NCI-H69 (cell line): ENCODE measurements around the gene TAMM41.
"Not testable (repeated sequence)": the region's sequence is repeated elsewhere in the genome, so short reads cannot be mapped to it uniquely, and the experiment has no call there.

ENCODE experiments used
- DNase-seq: peaks from one replicate; lab custom pipeline; 2025; lab: John Stamatoyannopoulos, UW

TAMM41 gene

GRCh38 chr3:11815111-11815510 lies 31.6 kb downstream of the TAMM41 start:
- no peak for DNase-seq

DNA sequence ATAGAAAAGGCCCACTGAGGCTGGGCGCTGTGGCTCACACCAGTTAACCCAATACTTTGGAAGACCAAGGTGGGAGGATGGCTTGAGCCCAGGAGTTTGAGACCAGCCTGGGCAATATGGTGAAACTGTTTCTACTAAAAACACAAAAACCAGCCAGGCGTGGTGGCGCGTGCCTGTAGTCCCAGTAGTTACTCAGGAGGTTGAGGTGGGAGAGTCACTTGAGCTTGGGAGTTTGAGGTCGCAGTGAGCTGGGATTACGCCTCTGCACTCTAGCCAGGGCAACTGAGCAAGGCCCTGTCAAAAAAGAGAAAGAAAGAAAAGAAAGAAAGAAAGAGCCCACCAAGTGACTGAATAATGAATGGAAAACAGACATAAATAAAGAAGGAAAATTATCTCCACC lies 32.0 kb downstream of the TAMM41 start:
- no peak for DNase-seq

GRCh38 chr3:11810276-11810675 lies 36.4 kb downstream of the TAMM41 start:
- no peak for DNase-seq

GRCh38 chr3:11808231-11808630 lies 38.5 kb downstream of the TAMM41 start:
- no peak for DNase-seq

- DNase-seq = no peak
Measured at GRCh38 chr3:11807686-11808085, 39.0 kb downstream of the TAMM41 start.

DNA sequence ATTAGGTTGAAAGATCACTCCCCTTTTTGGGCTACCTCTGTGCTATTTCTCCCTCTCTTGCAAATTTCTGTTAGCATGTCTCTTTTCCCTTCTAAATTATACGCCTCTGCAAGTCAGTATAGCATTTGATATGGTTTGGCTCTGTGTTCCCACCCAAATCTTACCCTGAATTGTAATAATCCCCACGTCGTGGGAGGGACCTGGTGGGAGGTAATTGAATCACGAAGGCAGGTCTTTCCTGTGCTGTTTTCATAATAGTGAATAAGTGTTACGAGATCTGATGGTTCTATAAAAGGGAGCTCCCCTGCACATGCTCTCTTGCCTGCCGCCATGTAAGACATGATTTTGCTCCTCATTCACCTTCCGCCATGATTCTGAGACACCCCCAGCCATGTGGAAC lies 41.0 kb downstream of the TAMM41 start:
- no peak for DNase-seq

DNA sequence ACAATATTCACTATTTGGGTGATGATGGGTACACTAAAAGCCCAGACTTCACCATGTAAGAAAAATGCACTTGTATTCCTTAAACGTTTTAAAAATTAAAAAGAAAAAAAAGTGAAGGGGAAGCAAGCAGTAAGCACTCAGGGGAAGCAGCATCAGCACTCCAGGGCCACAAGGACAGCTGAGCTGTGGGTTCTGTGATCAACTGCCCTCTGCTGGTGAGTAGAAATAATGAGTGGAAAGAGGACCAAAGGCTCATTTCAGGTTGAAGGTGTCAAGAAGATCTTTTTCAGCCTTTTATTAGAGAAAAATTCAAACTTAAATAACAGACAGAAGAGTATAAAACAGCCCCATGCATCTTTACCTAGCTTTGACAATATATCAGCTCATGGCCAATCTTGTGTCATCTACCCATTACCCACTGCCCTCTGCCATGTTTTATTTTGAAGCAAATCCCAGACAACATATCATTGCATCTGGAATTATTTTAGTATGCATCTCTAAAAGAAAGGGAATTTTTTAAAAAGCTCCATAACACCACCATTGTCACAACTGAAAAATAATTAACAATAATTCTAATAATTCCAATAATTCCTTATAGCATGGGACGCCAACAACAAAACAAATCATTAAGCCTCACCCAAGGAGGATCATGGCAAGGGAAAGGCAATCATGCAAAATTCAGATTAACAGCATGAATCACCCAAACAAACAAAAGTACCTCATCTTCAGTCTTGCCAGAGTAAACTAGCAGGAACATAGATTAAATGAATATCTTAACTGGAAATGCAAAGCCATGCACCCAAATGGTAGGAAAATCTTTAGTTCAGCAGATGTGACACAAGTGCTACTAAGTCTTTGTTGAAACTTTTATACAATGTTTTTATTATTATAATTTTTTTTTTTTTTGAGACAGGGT lies 42.5 kb downstream of the TAMM41 start:
- DNase-seq = peak; percentile 61

DNA sequence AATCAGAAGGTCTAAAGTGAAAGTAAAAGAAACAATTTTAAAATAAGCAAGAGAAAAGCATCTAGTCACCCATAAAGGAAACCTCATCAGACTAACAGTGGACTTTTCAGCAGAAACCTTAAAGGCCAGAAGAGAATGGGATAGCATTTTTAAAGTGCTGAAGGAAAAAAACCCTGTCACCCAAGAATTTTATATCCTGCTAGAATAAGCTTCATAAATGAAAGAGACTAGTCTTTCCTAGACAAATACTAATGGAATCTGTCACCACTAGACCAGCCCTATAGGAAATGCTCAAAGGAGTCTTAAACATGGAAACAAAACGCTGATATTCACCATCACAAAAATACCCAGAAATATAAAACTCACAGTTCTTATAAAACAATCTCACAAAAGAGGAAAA lies 46.9 kb downstream of the TAMM41 start:
- DNase-seq = no peak

- no peak for DNase-seq
Measured at GRCh38 chr3:11794927-11795326, 51.8 kb downstream of the TAMM41 start.

- no peak for DNase-seq
Measured at GRCh38 chr3:11791339-11792200, 55.1 kb downstream of the TAMM41 start.

DNA sequence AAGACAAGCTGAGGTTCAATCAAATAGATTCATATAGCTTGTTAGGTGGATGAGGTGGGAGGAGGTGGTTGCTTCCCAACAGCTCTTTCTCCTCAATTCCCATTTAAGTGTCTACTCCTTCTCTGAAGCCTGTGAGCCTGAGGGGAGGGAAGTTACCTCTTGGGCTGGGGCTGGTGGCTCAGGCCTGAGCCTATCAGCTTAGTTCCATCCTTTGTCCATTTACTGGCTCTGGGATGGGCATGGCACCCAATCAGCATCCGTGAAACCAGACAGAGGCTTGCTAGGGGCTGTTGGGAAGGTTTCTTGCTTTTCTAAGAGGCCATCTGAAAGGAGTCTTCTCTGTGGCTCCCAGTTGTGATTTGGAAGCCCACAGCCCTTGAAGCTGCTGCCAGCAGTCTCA lies 57.3 kb downstream of the TAMM41 start:
- DNase-seq = no peak

DNA sequence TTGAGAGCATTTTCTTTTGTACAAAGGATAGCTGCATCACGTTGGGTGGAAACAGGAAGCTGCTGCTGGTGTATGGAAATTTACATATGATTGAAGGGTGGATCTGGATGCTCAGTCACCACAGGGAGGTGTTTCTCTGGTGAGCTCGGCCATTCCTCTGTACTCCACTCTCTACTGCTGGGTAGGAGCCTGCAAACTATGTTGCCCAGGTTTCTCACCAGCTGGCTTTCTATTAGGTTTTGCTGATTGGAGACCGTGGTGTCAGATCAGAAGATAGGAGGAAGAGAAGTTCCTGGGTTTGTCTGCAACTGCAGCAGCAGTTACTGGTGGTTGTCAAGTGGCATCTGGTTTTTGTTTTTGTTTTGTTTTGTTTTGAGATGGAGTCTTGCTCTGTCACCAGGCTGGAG lies 61.7 kb downstream of the TAMM41 start:
- DNase-seq = no peak

- no peak for DNase-seq
Measured at GRCh38 chr3:11780341-11780740, 66.3 kb downstream of the TAMM41 start.

DNA sequence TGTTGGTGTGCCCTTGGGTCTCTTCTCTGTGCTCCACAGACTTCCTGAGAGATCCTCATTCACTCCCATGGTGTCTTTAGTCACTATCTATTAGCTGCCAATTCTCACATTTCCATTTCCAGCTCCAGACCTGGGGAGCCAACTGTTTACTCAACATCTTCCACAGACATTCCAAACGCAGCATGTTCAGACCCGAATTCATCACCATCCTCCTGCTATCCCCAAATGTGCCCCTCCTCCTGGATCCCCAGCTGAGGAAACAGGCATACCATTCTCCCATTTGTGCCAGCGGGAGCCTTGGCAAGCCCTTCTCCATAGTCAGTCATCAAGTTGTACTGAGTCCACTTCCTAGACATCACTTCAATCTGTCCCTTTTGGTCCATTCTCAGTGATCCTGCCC lies 67.1 kb downstream of the TAMM41 start:
- no peak for DNase-seq

DNA sequence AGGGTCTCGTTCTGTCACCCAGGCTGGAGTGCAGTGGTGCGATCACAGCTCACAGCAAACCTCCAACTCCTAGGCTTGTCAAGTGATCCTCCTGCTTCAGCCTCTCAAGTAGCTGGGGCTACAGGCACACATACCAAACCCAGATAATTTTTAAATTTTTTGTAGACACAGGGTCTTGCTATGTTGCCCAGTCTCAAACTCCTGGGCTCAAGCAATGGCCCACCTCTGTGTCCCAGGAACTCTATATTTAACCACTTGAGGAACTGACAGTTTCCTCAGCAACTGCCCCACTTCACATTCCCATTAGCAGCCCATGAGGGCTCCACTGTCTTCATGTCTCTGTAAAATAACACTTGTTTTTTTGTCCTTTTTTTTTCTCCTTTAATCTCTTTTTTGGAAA lies 68.4 kb downstream of the TAMM41 start:
- DNase-seq = no peak

DNA sequence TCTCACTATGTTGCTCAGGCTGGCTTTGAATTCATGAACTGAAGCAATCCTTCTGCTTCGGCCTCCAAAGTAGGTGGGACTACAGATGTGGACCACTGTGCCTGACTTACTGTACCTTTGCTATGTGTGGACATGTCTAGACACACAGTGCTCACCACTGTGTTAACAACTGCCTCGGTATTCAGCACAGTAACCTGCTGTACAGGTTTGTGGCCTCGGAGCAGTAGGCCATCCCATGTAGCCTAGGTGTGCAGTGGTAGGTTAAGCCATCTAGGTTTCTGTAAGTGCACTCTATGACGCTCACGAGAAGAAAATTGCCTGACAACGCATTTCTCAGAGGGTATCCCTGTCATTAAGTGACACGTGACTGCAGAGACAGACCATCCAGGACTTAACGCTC lies 70.3 kb downstream of the TAMM41 start:
- DNase-seq = no peak

DNA sequence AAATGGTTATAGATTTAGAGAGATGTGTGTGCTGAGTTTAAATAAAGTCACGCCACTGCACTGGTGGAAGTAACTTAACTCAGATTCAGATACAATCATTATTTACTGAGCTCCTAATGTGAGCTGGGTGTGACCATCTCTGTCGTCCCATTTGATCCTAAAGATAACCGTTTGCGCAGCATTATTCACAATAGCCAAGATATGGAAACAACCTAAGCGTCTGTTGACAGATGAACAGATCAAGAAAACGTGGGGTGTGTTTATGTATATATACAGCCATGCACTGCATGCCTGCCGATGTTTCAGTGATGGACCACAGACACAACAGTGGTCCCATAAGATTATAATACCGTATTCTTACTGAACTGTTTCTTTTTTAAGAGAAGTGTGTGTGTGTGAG lies 71.2 kb downstream of the TAMM41 start:
- no peak for DNase-seq

DNA sequence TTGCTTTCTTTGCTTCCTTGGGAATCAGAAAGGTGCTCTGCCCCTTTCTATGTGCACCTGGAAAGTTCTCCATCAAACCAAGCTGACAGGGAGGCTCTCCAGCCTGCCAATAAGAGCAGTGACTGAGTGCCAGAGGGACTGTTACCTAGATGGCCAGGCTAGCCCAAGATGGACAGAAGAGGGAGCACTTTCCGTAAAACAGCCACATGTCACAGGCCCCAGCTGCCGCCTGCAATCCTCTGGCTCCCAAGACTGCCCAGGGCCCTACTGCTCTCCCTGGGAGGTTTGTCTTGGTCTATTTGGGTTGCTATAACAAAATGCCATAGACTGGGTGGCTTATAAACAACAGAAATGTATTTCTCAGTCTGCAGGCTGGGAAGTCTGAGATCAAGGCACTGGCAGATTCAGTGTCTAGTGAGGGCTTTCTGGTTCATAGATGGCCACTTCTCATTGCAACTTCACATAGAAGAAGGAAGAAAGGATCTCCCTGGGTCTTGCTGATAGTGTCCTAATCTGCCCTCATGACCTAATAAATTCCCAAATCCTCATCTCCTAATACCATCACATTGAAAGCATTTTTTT lies 72.3 kb downstream of the TAMM41 start:
- DNase-seq = peak; percentile 68

DNA sequence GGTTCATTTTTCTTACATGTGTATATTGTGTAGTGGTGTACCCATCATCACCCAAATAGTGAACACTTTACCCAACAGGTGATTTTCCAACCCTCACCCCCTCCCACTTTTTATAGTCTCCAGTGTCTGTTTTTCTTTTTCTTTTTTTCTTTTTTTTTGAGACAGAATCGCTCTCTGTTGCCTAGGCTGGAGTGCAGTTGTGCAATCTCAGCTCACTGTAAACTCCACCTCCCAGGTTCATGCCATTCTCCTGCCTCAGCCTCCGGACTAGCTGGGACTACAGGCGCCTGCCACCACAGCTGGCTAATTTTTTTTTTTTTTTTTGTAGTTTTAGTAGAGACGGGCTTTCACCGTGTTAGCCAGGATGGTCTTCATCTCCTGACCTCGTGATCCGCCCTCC lies 74.8 kb downstream of the TAMM41 start:
- not testable (repeated sequence) for DNase-seq

DNA sequence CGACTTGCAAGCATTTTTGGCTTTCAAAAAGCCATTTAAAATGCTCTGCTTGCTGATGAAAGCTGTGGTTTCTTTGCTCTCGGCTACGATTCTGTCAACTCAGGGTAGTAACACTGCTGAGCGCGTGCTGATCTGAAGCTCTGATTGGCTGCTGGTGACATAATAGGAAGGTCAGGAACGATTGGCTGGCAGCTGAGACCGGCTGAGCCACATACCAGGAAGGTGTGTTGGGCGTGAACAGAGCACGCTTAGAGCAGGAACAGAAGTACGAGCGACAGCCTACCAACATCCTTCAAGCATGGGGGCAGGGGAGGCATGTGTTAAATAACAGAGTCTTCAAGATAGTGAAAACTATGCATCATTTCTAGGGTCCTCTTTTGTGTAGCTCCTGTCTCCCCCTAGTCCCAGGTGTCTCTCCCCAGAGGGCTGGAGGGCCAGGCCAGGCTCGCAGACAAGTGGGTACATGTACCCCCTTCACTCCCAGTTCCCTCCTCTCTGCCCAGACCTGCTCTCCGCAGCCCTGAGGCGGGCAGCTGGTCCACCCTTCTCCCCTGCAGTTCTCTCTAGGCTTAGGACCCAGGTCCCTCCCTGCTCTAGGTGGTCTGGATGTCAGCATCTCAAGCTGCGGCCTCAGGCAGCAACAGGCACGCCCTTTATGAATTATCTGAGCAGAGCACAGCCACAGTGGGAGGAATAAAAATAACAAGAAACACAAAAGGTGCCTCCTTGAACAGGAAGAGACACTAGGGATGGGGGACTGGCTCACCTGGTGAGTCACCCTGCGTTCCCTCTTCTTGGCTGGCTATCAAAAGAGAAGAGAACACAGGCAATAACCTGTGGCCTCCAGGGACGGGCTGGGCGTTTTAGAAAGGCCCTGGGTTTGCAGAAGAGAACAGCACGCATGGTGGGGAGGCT lies 76.0 kb downstream of the TAMM41 start:
- DNase-seq = peak; percentile 94

- peak; percentile 27 for DNase-seq
Measured at GRCh38 chr3:11769704-11770476, 76.8 kb downstream of the TAMM41 start.
